ENCODE measurements around the gene LONP1. TPM values are rescaled to one million over a fixed set of nuclear protein-coding genes. Genes with fewer than 3 reads are reported as not detected.

The LONP1 gene
- total RNA-seq, 2 donors from 2014 or later = 31.9 to 95.6 TPM

GRCh38 chr19:5683177-5683886 is 36.6 kb downstream of the LONP1 start:
- peaks cover 39% of the 10 kb centered on the region for H3K4me1 ChIP-seq
- H3K27me3 ChIP-seq = no peaks in the 10 kb centered on the region
- H3K9me3 ChIP-seq = no peaks in the 10 kb centered on the region
- no peak for TF ChIP-seq POLR2A (IDR thresholded peaks at IDR 0.05)
- no peak for TF ChIP-seq CTCF (IDR thresholded peaks at IDR 0.05)
- no peaks in the 10 kb centered on the region for H3K36me3 ChIP-seq (replicated peaks in 1 of 2; ENCODE audit: insufficient read depth in 1 of 2, low read depth in 2 of 2)
- WGBS, 2 donors = 88% methylated on average over 10 of the region's 10 CpGs
- no peak for ATAC-seq
- DNase-seq = no peak
- intact Hi-C loops (cut with DNase I) = no loop called here
- H3K4me3 ChIP-seq = no peak overlapping the region
- no peak overlapping the region for H3K27ac ChIP-seq

DNA sequence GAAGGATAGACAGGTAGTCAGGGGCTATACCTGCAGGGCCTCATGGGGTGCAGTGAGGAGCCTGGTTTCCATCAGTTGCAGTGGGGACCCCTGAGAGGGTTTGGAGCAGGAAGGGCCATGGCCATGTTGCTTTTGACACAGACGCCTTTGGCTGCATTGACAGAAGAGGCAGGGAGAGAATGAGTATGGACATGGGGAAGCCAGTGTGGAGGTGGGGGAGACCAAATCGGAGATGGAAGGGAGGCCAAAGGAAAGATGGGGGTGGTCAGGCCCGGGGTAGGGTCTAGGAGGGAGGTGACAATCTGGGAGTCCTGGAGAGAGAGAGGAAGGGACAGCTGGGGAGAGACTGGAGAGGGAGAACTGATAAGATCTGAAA is 37.9 kb downstream of the LONP1 start:
- no peak overlapping the region for H3K4me3 ChIP-seq
- no peaks in the 10 kb centered on the region for H3K9me3 ChIP-seq
- ATAC-seq (no peak), DNase-seq (no peak)
- intact Hi-C loops (cut with DNase I) = no loop called here
- peaks cover 32% of the 10 kb centered on the region for H3K4me1 ChIP-seq
- H3K27me3 ChIP-seq = no peaks in the 10 kb centered on the region
- TF ChIP-seq CTCF (IDR thresholded peaks at IDR 0.05) (no peak), POLR2A (IDR thresholded peaks at IDR 0.05) (no peak)
- no peaks in the 10 kb centered on the region for H3K36me3 ChIP-seq (replicated peaks in 1 of 2; ENCODE audit: insufficient read depth in 1 of 2, low read depth in 2 of 2)
- 75 to 84% methylated on average over 3 of the region's 3 CpGs for WGBS, 2 donors
- H3K27ac ChIP-seq = no peak overlapping the region

DNA sequence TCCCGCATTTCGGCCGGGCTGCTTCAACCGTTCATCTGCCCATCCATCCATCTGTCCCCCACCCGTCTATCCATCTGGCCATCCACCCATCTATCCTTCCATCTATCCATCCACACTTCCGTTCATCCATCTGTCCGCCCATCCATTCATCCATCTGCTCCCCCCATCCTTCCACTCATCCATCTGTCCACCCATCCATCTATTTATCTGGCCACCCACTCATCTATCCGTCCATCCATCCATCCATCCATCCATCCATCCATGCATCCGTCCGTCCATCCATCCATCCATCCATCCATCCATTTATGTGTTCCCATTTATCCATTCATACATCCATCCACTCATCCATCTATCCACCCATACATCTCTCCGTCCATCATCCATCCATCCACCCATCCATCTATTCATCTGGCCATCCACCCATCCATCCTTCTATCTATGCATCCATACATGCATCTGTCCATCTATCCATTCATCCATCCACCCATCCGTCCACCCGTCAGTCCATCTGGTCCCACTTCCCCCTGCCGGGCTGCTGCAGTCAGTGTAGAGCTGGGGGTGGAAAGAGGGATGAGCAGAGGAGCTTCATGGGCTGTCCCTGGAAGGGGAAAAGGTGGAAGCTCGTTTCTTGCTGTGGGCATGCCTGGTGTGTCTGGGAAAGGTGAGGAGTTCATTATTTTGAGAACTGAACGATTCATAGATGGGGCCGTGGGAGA is 38.4 kb downstream of the LONP1 start:
- Histone ChIP-seq H3K9me3 (no peaks in the 10 kb centered on the region), H3K36me3 (replicated peaks in 1 of 2; ENCODE audit: insufficient read depth in 1 of 2, low read depth in 2 of 2) (no peaks in the 10 kb centered on the region), H3K27ac (peak overlapping the region in 3 of 4 donors; percentile 78 to 93 (median 92)), H3K27me3 (no peaks in the 10 kb centered on the region), H3K4me1 (peaks cover 27% of the 10 kb centered on the region), H3K4me3 (peak overlapping the region in 1 of 2 donors; percentile 5)
- TF ChIP-seq POLR2A (IDR thresholded peaks at IDR 0.05) = no peak
- DNase-seq (no peak), ATAC-seq (no peak)
- intact Hi-C loops (cut with DNase I) = no loop called here
- WGBS, 2 donors = 61 to 62% methylated on average over 17 of the region's 17 CpGs

DNA sequence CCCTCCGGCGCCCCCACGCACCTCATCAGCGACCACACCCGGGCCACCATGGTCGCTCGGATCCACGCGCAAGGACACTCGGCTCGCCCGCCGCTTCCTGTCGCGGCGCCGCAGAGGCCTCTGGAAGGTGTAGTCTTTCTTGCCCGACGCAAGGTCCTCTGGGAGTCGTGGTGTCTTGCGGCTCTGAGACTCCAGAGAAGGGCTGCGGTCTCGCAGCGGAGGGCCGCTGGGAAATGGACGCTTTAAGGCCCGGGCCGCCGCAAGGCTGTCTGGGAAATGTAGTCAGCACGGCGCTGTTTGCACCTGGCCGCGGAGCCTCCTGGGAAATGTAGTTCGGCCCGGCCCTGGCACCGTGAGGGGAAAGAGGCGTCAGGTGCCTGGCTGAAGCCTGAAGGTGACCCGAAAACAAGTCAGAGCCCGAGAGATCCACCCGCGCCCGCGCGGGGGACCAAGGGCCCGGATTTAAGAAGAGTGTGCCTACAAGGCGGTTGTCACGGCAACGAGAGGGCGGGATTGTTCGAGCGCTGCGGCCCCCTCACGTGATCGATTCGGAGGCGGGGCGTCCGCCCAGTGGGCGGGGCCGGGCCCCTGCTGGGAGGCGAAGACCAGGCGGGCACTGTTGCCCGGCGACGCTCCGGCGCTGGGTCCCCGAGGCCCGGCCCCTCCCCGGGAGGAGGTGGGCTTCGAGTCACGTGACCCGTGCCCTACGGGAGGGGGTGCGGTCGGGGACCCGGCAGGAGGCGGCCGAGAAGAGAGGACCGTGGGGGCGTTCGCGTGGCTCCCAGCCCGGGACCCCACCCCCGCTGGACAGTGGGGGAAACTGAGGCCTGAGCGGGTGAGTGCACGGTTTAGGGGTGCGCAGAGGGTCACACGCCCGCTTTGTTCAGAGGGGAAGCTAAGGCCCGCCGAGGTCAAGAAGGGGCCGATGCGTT is 39.2 kb downstream of the LONP1 start, which contains the start of the genes HSD11B1L and MICOS13:
Gene HSD11B1L, plus strand, starts transcription at position 591 of the 932 bp plus-strand sequence. CDS start 3,806 bp downstream, outside the sequence.
Gene MICOS13, minus strand, starts transcription at position 80 of the 932 bp plus-strand sequence. Its CDS starts 30 bp downstream, at position 50.
- peak; percentile 99 for DNase-seq
- 1% methylated on average over 33 to 80 of the region's 94 CpGs for WGBS, 2 donors
- H3K36me3 ChIP-seq (replicated peaks in 1 of 2; ENCODE audit: insufficient read depth in 1 of 2, low read depth in 2 of 2) = no peaks in the 10 kb centered on the region
- peak; percentile 96 for ATAC-seq
- H3K9me3 ChIP-seq = no peaks in the 10 kb centered on the region
- peak in 1 of 7 experiments; percentile 14 for TF ChIP-seq CTCF (IDR thresholded peaks at IDR 0.05)
- TF ChIP-seq POLR2A (IDR thresholded peaks at IDR 0.05) = peak in 2 of 3 donors; percentile 58 to 72
- no peaks in the 10 kb centered on the region for H3K27me3 ChIP-seq
- peak within 1 kb of the TSS; percentile 62 to 82 for H3K4me3 ChIP-seq
- H3K27ac ChIP-seq = peak within 1 kb of the TSS; percentile 72 to 93 (median 85)
- intact Hi-C loops (cut with DNase I) = no loop called here
- H3K4me1 ChIP-seq = peaks cover 22% of the 10 kb centered on the region
